OCI-LY7 (cell line): ENCODE results near the gene SKA2. TPM values are rescaled to one million over a fixed set of nuclear protein-coding genes. Genes with fewer than 3 reads are reported as not detected.

ENCODE experiments used
- BruUV-seq: library from RNA; stranded (reverse); fragments of 400-500 nt; replicated peaks from 2 replicates; lab custom pipeline; 2021; lab: Mats Ljungman, UMichigan
- CTCF ChIA-PET: fragments of 300-600 bp; sonication (Branson Sonifier 250); formaldehyde crosslinking; loops from one replicate; lab custom pipeline; 2022; ENCODE audit warnings: antibody characterized with exemption; ENCODE audit not compliant: unreplicated experiment; lab: Charles Lee
- POLR2A ChIA-PET: fragments of 300-600 bp; sonication (Branson Sonifier 250); formaldehyde crosslinking; loops from one replicate; lab custom pipeline; 2022; ENCODE audit warnings: antibody characterized with exemption; lab: Charles Lee
- DNase-seq: peaks from one replicate; pipeline ENCODE4 v3.0.0-alpha.2; 2015; ENCODE audit warnings: low spot score
- H2AFZ ChIP-seq: fragments of 200-600 bp; sonication (generic), shearing (Covaris generic); 2 replicates; pipeline ENCODE4 v1.6.1; 2014; ENCODE audit warnings: mild to moderate bottlenecking, antibody characterized with exemption, low read length, moderate library complexity
- H3K27ac ChIP-seq: fragments of 200-600 bp; sonication (generic); 2 replicates; pipeline ENCODE4 v1.5.1; 2014; ENCODE audit warnings: mixed run types, low read depth, mild to moderate bottlenecking, moderate library complexity, low read length, inconsistent platforms; ENCODE audit not compliant: poor library complexity, severe bottlenecking
- H3K36me3 ChIP-seq: fragments of 200-600 bp; sonication (generic); 2 replicates; pipeline ENCODE4 v1.6.1; 2014; ENCODE audit warnings: mild to moderate bottlenecking, antibody characterized with exemption, low read length, moderate library complexity, mixed read lengths; ENCODE audit not compliant: insufficient read depth
- H3K4me1 ChIP-seq: fragments of 200-600 bp; sonication (generic); 2 replicates; pipeline ENCODE4 v1.5.1; 2014; ENCODE audit warnings: mild to moderate bottlenecking, low read length; ENCODE audit not compliant: insufficient read depth, poor library complexity, severe bottlenecking
- H3K4me2 ChIP-seq: fragments of 200-600 bp; sonication (generic); 2 replicates; pipeline ENCODE4 v1.6.1; 2014; ENCODE audit warnings: mild to moderate bottlenecking, low read length
- H3K4me3 ChIP-seq: fragments of 200-600 bp; sonication (generic); 2 replicates; pipeline ENCODE4 v1.5.1; 2014; ENCODE audit warnings: mild to moderate bottlenecking, low read depth, low read length; ENCODE audit not compliant: poor library complexity, severe bottlenecking
- H3K79me2 ChIP-seq: fragments of 200-600 bp; sonication (generic); 2 replicates; pipeline ENCODE4 v1.6.1; 2016; ENCODE audit warnings: low read depth, mild to moderate bottlenecking, low read length, moderate library complexity, mixed read lengths; ENCODE audit not compliant: insufficient read depth
- H3K9me2 ChIP-seq: fragments of 200-600 bp; sonication (generic); 2 replicates; pipeline ENCODE4 v1.6.1; 2016; ENCODE audit warnings: mild to moderate bottlenecking, low read length, mixed read lengths; ENCODE audit not compliant: insufficient read depth
- H3K9me3 ChIP-seq: fragments of 200-600 bp; sonication (generic); 2 replicates; pipeline ENCODE4 v1.6.1; 2014; ENCODE audit warnings: mild to moderate bottlenecking, mixed run types, low read length, mixed read lengths
- H4K20me1 ChIP-seq: fragments of 200-600 bp; sonication (generic); 2 replicates; pipeline ENCODE4 v1.6.1; 2014; ENCODE audit warnings: mild to moderate bottlenecking, antibody characterized with exemption, low read length, moderate library complexity, mixed read lengths; ENCODE audit not compliant: insufficient read depth
- EZH2phosphoT487 ChIP-seq: fragments of 200-600 bp; sonication (generic); IDR thresholded peaks from 2 replicates; pipeline ENCODE4 v1.6.1; 2018; ENCODE audit warnings: low read depth, borderline replicate concordance, mild to moderate bottlenecking, mixed run types, antibody characterized with exemption, low read length, moderate library complexity, mixed read lengths
- intact Hi-C: fragments of 100-400 bp; cut with micrococcal nuclease; formaldehyde crosslinking; loops from one replicate; pipeline ENCODE4 v1.10.0; 2022; ENCODE audit not compliant: unreplicated experiment
- total RNA-seq, 2 experiments: library from RNA; depleted of rRNA in 1 of 2; stranded (reverse); fragments of >200 nt in 1 of 2; shearing (Covaris generic) in 1 of 2; gene quantifications; 2 replicates each; pipeline ENCODE4 v1.2.3, GENCODE V29; 2014 to 2022
- TF ChIP-seq, protein P1 (sequence below): fragments of 200-600 bp; sonication (generic); conservative IDR thresholded peaks from 2 replicates; pipeline ENCODE4 v1.5.1; 2014; ENCODE audit warnings: mild to moderate bottlenecking, antibody characterized with exemption, low read length, moderate library complexity, mixed read lengths

SKA2 gene
- total RNA-seq, 2 experiments from 2014 or later, result 82.5 to 106 TPM

DNA sequence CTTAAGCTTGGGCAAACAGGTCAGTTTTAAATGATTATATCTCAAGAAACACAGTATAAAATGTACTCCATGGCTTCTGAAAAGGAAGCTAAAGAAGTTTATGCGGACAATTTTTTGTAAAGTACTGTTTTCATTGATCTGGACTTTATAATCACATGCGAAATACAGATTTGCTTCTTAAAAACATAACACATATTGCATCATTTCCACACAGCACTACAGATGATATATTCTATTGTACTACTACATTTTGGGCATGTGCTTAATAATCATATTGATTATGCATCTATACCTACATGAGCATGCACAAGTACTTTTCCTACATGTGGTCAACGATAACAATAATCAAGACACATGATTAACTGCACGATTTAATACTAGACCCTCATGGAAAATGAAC lies 70.8 kb downstream of the SKA2 start:
- Histone ChIP-seq H3K79me2 (no peaks in the 10 kb centered on the region), H3K4me2 (no peak overlapping the region), H3K4me3 (no peak overlapping the region), H3K9me2 (no peaks in the 10 kb centered on the region), H4K20me1 (no peaks in the 10 kb centered on the region), H3K9me3 (no peaks in the 10 kb centered on the region), H3K27ac (no peak overlapping the region), H2AFZ (no peak overlapping the region), H3K36me3 (peaks cover 84% of the 10 kb centered on the region), H3K4me1 (no peaks in the 10 kb centered on the region)
- ChIA-PET CTCF (no interaction called here), POLR2A (no interaction called here)
- BruUV-seq, result no TSS peak
- TF ChIP-seq, protein P1, sequence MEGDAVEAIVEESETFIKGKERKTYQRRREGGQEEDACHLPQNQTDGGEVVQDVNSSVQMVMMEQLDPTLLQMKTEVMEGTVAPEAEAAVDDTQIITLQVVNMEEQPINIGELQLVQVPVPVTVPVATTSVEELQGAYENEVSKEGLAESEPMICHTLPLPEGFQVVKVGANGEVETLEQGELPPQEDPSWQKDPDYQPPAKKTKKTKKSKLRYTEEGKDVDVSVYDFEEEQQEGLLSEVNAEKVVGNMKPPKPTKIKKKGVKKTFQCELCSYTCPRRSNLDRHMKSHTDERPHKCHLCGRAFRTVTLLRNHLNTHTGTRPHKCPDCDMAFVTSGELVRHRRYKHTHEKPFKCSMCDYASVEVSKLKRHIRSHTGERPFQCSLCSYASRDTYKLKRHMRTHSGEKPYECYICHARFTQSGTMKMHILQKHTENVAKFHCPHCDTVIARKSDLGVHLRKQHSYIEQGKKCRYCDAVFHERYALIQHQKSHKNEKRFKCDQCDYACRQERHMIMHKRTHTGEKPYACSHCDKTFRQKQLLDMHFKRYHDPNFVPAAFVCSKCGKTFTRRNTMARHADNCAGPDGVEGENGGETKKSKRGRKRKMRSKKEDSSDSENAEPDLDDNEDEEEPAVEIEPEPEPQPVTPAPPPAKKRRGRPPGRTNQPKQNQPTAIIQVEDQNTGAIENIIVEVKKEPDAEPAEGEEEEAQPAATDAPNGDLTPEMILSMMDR, result no peak
- no peak for TF ChIP-seq EZH2phosphoT487
- intact Hi-C loops, result no loop called here
- no peak for DNase-seq

DNA sequence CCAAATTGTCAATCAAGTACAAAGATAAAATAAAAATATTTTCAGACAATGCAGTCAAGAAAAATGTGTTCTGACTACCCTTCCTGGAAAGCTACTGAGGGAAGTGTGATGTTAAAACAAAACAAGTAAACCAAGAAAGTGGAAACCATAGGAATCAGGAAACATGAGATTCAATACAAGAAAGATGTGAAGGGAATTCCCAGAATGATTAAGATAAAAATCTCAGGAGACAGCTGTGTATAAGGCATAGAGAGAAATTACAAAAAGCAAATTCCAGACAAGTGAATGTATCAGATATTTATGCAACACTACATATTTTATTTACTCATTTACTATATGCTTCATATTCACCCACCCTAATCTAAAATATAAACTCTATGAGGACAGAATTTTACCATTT lies 80.5 kb downstream of the SKA2 start:
- Histone ChIP-seq H2AFZ (no peak overlapping the region), H3K9me3 (no peaks in the 10 kb centered on the region), H4K20me1 (no peaks in the 10 kb centered on the region), H3K4me1 (no peaks in the 10 kb centered on the region), H3K4me2 (no peak overlapping the region), H3K36me3 (peaks cover 88% of the 10 kb centered on the region), H3K9me2 (no peaks in the 10 kb centered on the region), H3K27ac (no peak overlapping the region), H3K4me3 (no peak overlapping the region), H3K79me2 (no peaks in the 10 kb centered on the region)
- no peak for DNase-seq
- TF ChIP-seq, protein P1, result no peak
- TF ChIP-seq EZH2phosphoT487, result no peak
- intact Hi-C loops, result no loop called here
- no TSS peak for BruUV-seq
- CTCF ChIA-PET, result no interaction called here
- POLR2A ChIA-PET, result no interaction called here

DNA sequence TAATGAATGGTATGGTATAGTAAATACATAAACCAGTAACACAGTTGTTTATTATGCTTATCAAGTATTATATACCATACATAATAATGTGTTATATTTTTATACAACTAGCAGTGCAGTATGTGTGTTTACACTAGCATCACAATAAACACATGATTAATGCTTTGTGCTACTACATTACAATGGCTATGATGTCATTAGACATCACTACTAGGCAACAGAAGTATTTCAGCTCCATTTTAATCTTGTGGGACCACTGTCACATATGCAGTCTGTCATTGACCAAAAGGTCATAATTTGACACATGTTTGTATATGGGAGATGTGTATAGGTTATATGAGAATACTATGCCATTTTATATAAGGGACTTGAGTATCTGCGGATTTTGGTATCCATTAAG lies 81.0 kb downstream of the SKA2 start:
- no peaks in the 10 kb centered on the region for H3K9me3 ChIP-seq
- intact Hi-C loops, result no loop called here
- DNase-seq, result no peak

More for the DNA sequence above, 81.0 kb downstream of the SKA2 start:
- no peaks in the 10 kb centered on the region for H4K20me1 ChIP-seq
- no peaks in the 10 kb centered on the region for H3K9me2 ChIP-seq
- no peak overlapping the region for H3K4me3 ChIP-seq
- no TSS peak for BruUV-seq
- TF ChIP-seq EZH2phosphoT487, result no peak
- TF ChIP-seq, protein P1, result no peak
- POLR2A ChIA-PET, result no interaction called here
- peaks cover 86% of the 10 kb centered on the region for H3K36me3 ChIP-seq
- H3K4me1 ChIP-seq, result no peaks in the 10 kb centered on the region
- no peak overlapping the region for H3K4me2 ChIP-seq
- no peaks in the 10 kb centered on the region for H3K79me2 ChIP-seq
- H3K27ac ChIP-seq, result no peak overlapping the region
- CTCF ChIA-PET, result no interaction called here
- no peak overlapping the region for H2AFZ ChIP-seq
